Erythroblast (primary cell): ENCODE results near the gene ACAT2.
"Not testable (repeated sequence)": the region's sequence is repeated elsewhere in the genome, so short reads cannot be mapped to it uniquely, and the experiment has no call there.

ENCODE experiments used
- DNase-seq, 2 experiments: peaks; one replicate each; lab custom pipeline; 2025; lab: John Stamatoyannopoulos, UW
- GATA1 ChIP-seq: IDR thresholded peaks from 2 replicates; pipeline ENCODE4 v1.6.1; 2011; ENCODE audit warnings: low read depth, mild to moderate bottlenecking, control low read depth, low read length, moderate library complexity
- POLR2A ChIP-seq: IDR thresholded peaks from 2 replicates; pipeline ENCODE4 v1.6.1; 2011; ENCODE audit warnings: mild to moderate bottlenecking, low read length

ACAT2 gene

GRCh38 chr6:159823953-159824352, 62.1 kb downstream of the ACAT2 start:
- no peak for DNase-seq
- TF ChIP-seq POLR2A, result no peak
- no peak for TF ChIP-seq GATA1

- DNase-seq, result not testable (repeated sequence)
Observed at GRCh38 chr6:159824690-159825089, 62.8 kb downstream of the ACAT2 start.

- no peak for DNase-seq
- TF ChIP-seq POLR2A (no peak), GATA1 (no peak)
Observed at GRCh38 chr6:159826004-159826403, 64.2 kb downstream of the ACAT2 start.

- DNase-seq, result no peak
- TF ChIP-seq GATA1 (no peak), POLR2A (no peak)
Observed at GRCh38 chr6:159826968-159827647, 65.3 kb downstream of the ACAT2 start.

GRCh38 chr6:159828074-159828473, 66.2 kb downstream of the ACAT2 start:
- DNase-seq, result no peak
- no peak for TF ChIP-seq GATA1
- no peak for TF ChIP-seq POLR2A
